Sigmoid colon (tissue), 7 donors: ENCODE results near the gene PYGB. TPM values are rescaled to one million over a fixed set of nuclear protein-coding genes. Genes with fewer than 3 reads are reported as not detected.

Experiments
- DNase-seq: peaks from one replicate; pipeline ENCODE4 v3.0.0-alpha.2; 2019
- H3K27ac ChIP-seq, 4 donors: fragments of 200-600 bp; sonication (generic); one replicate each; pipeline ENCODE4 v1.5.1; 2016 to 2019; ENCODE audit warnings: mild to moderate bottlenecking in 1 of 4
- H3K27me3 ChIP-seq, 3 donors: fragments of 200-600 bp; sonication (generic); one replicate each; pipeline ENCODE4 v1.5.1; 2019; ENCODE audit warnings: mild to moderate bottlenecking in 1 of 3
- H3K36me3 ChIP-seq, 4 donors: fragments of 200-600 bp; sonication (generic); one replicate each; pipeline ENCODE4 v1.5.1; 2016 to 2019
- H3K4me1 ChIP-seq, 4 donors: fragments of 200-600 bp; sonication (generic); one replicate each; pipeline ENCODE4 v1.5.1; 2017 to 2019
- H3K4me3 ChIP-seq, 4 donors: fragments of 200-600 bp; sonication (generic); one replicate each; pipeline ENCODE4 v1.5.1; 2017 to 2019; ENCODE audit warnings: mild to moderate bottlenecking in 2 of 4, moderate library complexity in 1 of 4
- H3K9me3 ChIP-seq, 4 donors: fragments of 200-600 bp in 3 of 4; sonication (generic) in 3 of 4; one replicate each; pipeline versions ENCODE4 v1.5.1 to v1.6.1; 2013 to 2019
- EP300 ChIP-seq, 4 donors: sonication (generic); formaldehyde crosslinking; IDR thresholded peaks; one replicate each; pipeline ENCODE4 v1.6.1; 2017; ENCODE audit warnings: antibody characterized with exemption in 4 of 4
- POLR2A ChIP-seq, 2 donors: fragments of 450-650 bp; IDR thresholded peaks; one replicate each; pipeline ENCODE4 v1.6.1; 2016; ENCODE audit warnings: antibody characterized with exemption in 2 of 2, mild to moderate bottlenecking in 2 of 2, moderate library complexity in 2 of 2
- POLR2AphosphoS5 ChIP-seq, 4 donors: sonication (generic); formaldehyde crosslinking; IDR thresholded peaks; one replicate each; pipeline ENCODE4 v1.6.1; 2017; ENCODE audit warnings: antibody characterized with exemption in 4 of 4
- WGBS, 2 donors: extraction: QIAGEN DNeasy Blood & Tissue Kit; methylation state at CpG; one replicate each; pipeline ENCODE4 v1.1.7; 2013; 5-methylcytosine and 5-hydroxymethylcytosine counted together
- intact Hi-C: fragments of 100-400 bp; cut with DNase I; formaldehyde crosslinking; loops from one replicate; pipeline ENCODE4 v1.15.1; 2023
- polyA plus RNA-seq, 3 donors: library from polyadenylated mRNA; stranded (reverse); fragments of 200-250 nt; gene quantifications; one replicate each; pipeline ENCODE4 v1.2.3, GENCODE V29; 2013
- total RNA-seq, 4 donors: library from RNA; depleted of rRNA; stranded (reverse); fragments of >200 nt; gene quantifications; one replicate each; pipeline ENCODE4 v1.1.0, GENCODE V29; 2016
- TF ChIP-seq, protein P1 (sequence below), 4 experiments: fragments of 450-650 bp in 3 of 4; fragments of 200-600 bp in 1 of 4; IDR thresholded peaks; one replicate each; pipeline ENCODE4 v1.5.1; 2016 to 2019; ENCODE audit warnings: antibody characterized with exemption in 4 of 4, mild to moderate bottlenecking in 3 of 4, moderate library complexity in 2 of 4
- donor health status: healthy with polysubstance abuse.
- donor health status: Bipolar disorder and iron deficiency.
- donor health status: healthy.

Gene PYGB
- total and polyA plus RNA-seq, 7 donors: 45.6 to 317 (median 198) TPM

GRCh38 chr20:25249198-25249931 is 1.5 kb downstream of the PYGB start:
- no peaks in the 10 kb centered on the region for H3K9me3 ChIP-seq
- intact Hi-C loops: loop anchor here (2.0 to 5.0 kb wide), 2 partner anchors 141 to 192 kb away; partner anchors contain the start of genes ABHD12 and ACSS1
- 15 to 55% methylated on average over 9 of the region's 9 CpGs for WGBS, 2 donors
- no peaks in the 10 kb centered on the region for H3K36me3 ChIP-seq
- DNase-seq: no peak
- H3K4me1 ChIP-seq: peaks cover 0 to 61% (median 54%) of the 10 kb centered on the region in 4 donors
- H3K27me3 ChIP-seq: no peaks in the 10 kb centered on the region
- TF ChIP-seq POLR2AphosphoS5 (IDR thresholded peaks at IDR 0.05): peak in 3 of 4 donors; percentile 7 to 34 (median 12)
- no peak for TF ChIP-seq POLR2A (IDR thresholded peaks at IDR 0.05)
- peak overlapping the region; percentile 95 to 97 (median 96) for H3K27ac ChIP-seq
- peak overlapping the region; percentile 68 to 87 (median 78) for H3K4me3 ChIP-seq

DNA sequence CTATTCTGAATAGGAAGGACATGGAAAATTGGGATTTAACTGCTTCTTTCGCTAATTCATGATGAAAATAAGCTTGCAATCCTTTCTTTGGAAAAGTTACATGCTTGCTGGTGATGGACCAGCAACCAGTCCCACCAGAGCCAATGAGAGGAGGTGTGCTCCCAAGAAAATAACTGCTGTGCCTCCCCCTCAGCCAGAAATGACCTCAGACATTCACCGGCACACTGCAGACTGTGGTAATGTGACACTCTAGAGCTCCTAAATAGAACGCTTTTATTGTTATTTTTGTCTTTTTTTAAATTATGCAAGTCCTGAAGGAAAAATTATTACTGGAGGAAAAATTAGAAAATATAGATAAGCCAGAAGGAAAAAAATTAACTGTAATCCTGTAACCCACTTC is 2.6 kb downstream of the PYGB start:
- TF ChIP-seq POLR2AphosphoS5 (IDR thresholded peaks at IDR 0.05): peak in 2 of 4 donors; percentile 33 to 34
- TF ChIP-seq, protein P1, sequence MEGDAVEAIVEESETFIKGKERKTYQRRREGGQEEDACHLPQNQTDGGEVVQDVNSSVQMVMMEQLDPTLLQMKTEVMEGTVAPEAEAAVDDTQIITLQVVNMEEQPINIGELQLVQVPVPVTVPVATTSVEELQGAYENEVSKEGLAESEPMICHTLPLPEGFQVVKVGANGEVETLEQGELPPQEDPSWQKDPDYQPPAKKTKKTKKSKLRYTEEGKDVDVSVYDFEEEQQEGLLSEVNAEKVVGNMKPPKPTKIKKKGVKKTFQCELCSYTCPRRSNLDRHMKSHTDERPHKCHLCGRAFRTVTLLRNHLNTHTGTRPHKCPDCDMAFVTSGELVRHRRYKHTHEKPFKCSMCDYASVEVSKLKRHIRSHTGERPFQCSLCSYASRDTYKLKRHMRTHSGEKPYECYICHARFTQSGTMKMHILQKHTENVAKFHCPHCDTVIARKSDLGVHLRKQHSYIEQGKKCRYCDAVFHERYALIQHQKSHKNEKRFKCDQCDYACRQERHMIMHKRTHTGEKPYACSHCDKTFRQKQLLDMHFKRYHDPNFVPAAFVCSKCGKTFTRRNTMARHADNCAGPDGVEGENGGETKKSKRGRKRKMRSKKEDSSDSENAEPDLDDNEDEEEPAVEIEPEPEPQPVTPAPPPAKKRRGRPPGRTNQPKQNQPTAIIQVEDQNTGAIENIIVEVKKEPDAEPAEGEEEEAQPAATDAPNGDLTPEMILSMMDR (IDR thresholded peaks at IDR 0.05): no peak
- no peak for DNase-seq
- intact Hi-C loops: loop anchor here (2.0 kb wide), 1 partner anchor 22 kb away; no protein-coding TSS in a partner anchor
- Histone ChIP-seq H3K9me3 (no peaks in the 10 kb centered on the region), H3K27me3 (no peaks in the 10 kb centered on the region), H3K27ac (peak overlapping the region; percentile 95 to 97 (median 96)), H3K4me1 (peaks cover 0 to 72% (median 65%) of the 10 kb centered on the region in 4 donors), H3K36me3 (peaks cover 0 to 4% (median 0%) of the 10 kb centered on the region in 4 donors), H3K4me3 (peak overlapping the region; percentile 68 to 87 (median 78))
- WGBS, 2 donors: 25 to 73% methylated on average over 3 of the region's 3 CpGs

DNA sequence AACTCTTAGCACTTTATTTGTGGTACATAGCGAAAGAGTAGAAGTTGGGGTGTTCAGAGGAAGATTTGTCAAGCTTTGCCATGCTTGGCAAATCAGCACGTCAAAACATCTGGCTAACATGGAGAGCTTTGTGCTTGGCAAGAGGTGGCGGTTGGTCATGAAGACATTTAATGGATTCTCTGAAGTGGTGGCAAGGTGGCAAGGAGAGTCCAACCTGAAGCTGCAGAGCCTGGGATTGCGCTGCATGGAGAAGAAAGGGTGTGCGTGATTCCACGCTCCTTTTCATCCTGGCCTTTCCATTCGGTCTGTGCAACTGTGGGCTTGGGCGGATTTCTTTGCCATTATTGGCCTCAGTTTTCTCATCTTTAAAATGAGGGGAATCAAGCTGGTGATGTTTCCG is 3.1 kb downstream of the PYGB start:
- H3K4me3 ChIP-seq: peak overlapping the region; percentile 68 to 87 (median 78)
- no peaks in the 10 kb centered on the region for H3K9me3 ChIP-seq
- H3K27ac ChIP-seq: peak overlapping the region; percentile 95 to 97 (median 96)
- DNase-seq: no peak
- peaks cover 0 to 78% (median 71%) of the 10 kb centered on the region in 4 donors for H3K4me1 ChIP-seq
- intact Hi-C loops: loop anchor here (2.0 kb wide), 1 partner anchor 22 kb away; no protein-coding TSS in a partner anchor
- TF ChIP-seq, protein P1 (IDR thresholded peaks at IDR 0.05): no peak
- TF ChIP-seq EP300 (IDR thresholded peaks at IDR 0.05) (no peak), POLR2AphosphoS5 (IDR thresholded peaks at IDR 0.05) (no peak), POLR2A (IDR thresholded peaks at IDR 0.05) (no peak)
- 91 to 92% methylated on average over 9 of the region's 9 CpGs for WGBS, 2 donors
- H3K36me3 ChIP-seq: peaks cover 0 to 4% (median 0%) of the 10 kb centered on the region in 4 donors
- no peaks in the 10 kb centered on the region for H3K27me3 ChIP-seq

DNA sequence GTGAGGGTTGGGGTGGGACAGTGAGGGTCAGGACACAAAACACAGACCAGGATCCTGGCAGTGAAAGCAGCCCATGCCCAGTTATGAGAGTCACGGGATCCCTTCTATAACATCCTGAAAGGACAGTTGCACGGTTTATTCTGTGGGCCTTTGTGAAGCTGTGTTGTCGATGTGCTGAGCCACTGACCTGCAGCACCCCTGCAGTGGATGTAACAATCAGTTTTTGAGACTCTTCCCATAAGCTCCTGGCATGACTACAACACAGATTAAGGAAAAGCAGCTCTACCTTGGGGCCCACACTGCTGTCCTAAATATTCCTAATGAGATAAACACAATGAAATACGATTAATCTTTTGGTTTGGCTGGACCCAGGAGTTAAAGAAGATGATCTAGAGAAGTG is 3.7 kb downstream of the PYGB start:
- no peaks in the 10 kb centered on the region for H3K9me3 ChIP-seq
- H3K36me3 ChIP-seq: peaks cover 0 to 4% (median 0%) of the 10 kb centered on the region in 4 donors
- intact Hi-C loops: loop anchor here (2.0 kb wide), 1 partner anchor 21 kb away; no protein-coding TSS in a partner anchor
- H3K4me3 ChIP-seq: peak overlapping the region in 2 of 4 donors; percentile 68 to 87
- no peaks in the 10 kb centered on the region for H3K27me3 ChIP-seq
- peak overlapping the region; percentile 95 to 97 (median 96) for H3K27ac ChIP-seq
- peak in 1 of 4 donors; percentile 15 for TF ChIP-seq POLR2AphosphoS5 (IDR thresholded peaks at IDR 0.05)
- TF ChIP-seq POLR2A (IDR thresholded peaks at IDR 0.05): no peak
- peaks cover 0 to 83% (median 74%) of the 10 kb centered on the region in 4 donors for H3K4me1 ChIP-seq
- DNase-seq: no peak
- 57 to 81% methylated on average over 4 of the region's 4 CpGs for WGBS, 2 donors

DNA sequence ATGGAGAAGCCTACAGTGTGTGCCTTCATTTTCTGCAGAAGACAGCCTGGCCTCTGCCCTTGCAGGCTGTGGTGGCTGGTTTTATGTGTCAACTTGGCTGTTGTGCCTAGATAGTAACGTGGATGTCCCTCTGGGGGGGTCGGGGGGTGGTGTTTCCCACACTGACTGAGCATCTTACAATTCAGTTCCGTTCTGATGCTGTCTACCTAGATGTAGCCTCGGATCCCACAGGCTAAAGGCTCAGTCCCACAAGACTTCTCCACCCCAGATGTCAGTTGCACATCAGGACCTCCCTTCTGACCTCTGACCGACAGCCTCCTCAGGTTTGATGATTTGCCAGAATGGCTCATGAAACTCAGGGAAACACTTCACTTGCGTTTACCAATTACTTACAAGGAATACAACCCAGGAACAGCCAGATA is 4.4 kb downstream of the PYGB start:
- TF ChIP-seq EP300 (IDR thresholded peaks at IDR 0.05) (no peak), POLR2A (IDR thresholded peaks at IDR 0.05) (no peak), POLR2AphosphoS5 (IDR thresholded peaks at IDR 0.05) (no peak)
- TF ChIP-seq, protein P1 (IDR thresholded peaks at IDR 0.05): no peak
- Histone ChIP-seq H3K36me3 (peaks cover 0 to 4% (median 0%) of the 10 kb centered on the region in 4 donors), H3K27ac (peak overlapping the region; percentile 95 to 97 (median 96)), H3K27me3 (no peaks in the 10 kb centered on the region), H3K4me3 (peak overlapping the region in 1 of 4 donors; percentile 68), H3K4me1 (peaks cover 0 to 84% (median 74%) of the 10 kb centered on the region in 4 donors), H3K9me3 (no peaks in the 10 kb centered on the region)
- no peak for DNase-seq
- WGBS, 2 donors: 19 to 73% methylated on average over 6 of the region's 6 CpGs
- intact Hi-C loops: no loop called here
